ENCODE measurements around the gene COL28A1. TPM values are rescaled to one million over a fixed set of nuclear protein-coding genes. Genes with fewer than 3 reads are reported as not detected.
A peak's percentile ranks its signal among the peaks of the same experiment; 100 is the strongest.

The COL28A1 gene
- total RNA-seq, 1 donor from 2014 or later, result 1.1 TPM

GRCh38 chr7:7331523-7331922 lies 204.2 kb downstream of the COL28A1 start:
- peaks cover 53% of the 10 kb centered on the region for H3K27me3 Mint-ChIP-seq (ENCODE audit: unreplicated experiment)
- no peaks in the 10 kb centered on the region for H3K4me1 Mint-ChIP-seq (ENCODE audit: unreplicated experiment)
- no peaks in the 10 kb centered on the region for H3K9me3 Mint-ChIP-seq (ENCODE audit: unreplicated experiment)
- H3K27ac Mint-ChIP-seq (ENCODE audit: unreplicated experiment), result no peak overlapping the region
- TF ChIP-seq CTCF (IDR thresholded peaks at IDR 0.05), result no peak
- DNase-seq (ENCODE audit: extremely low spot score, unreplicated experiment), result no peak
- no peak overlapping the region for H3K4me3 Mint-ChIP-seq (ENCODE audit: unreplicated experiment)
- no peaks in the 10 kb centered on the region for H3K36me3 Mint-ChIP-seq (ENCODE audit: unreplicated experiment)

- no peak for DNase-seq (ENCODE audit: extremely low spot score, unreplicated experiment)
- TF ChIP-seq CTCF (IDR thresholded peaks at IDR 0.05), result peak; percentile 22
- Mint-ChIP-seq H3K4me1 (ENCODE audit: unreplicated experiment) (no peaks in the 10 kb centered on the region), H3K9me3 (ENCODE audit: unreplicated experiment) (no peaks in the 10 kb centered on the region), H3K36me3 (ENCODE audit: unreplicated experiment) (no peaks in the 10 kb centered on the region), H3K4me3 (ENCODE audit: unreplicated experiment) (no peak overlapping the region), H3K27ac (ENCODE audit: unreplicated experiment) (no peak overlapping the region), H3K27me3 (ENCODE audit: unreplicated experiment) (peaks cover 55% of the 10 kb centered on the region)
These were observed 204.7 kb downstream of the COL28A1 start for GRCh38 chr7:7330997-7331396.

GRCh38 chr7:7329326-7329725 lies 206.3 kb downstream of the COL28A1 start:
- TF ChIP-seq CTCF (IDR thresholded peaks at IDR 0.05), result no peak
- no peak for DNase-seq (ENCODE audit: extremely low spot score, unreplicated experiment)
- H3K27me3 Mint-ChIP-seq (ENCODE audit: unreplicated experiment), result peaks cover 62% of the 10 kb centered on the region
- no peak overlapping the region for H3K27ac Mint-ChIP-seq (ENCODE audit: unreplicated experiment)
- no peaks in the 10 kb centered on the region for H3K4me1 Mint-ChIP-seq (ENCODE audit: unreplicated experiment)
- H3K4me3 Mint-ChIP-seq (ENCODE audit: unreplicated experiment), result no peak overlapping the region
- no peaks in the 10 kb centered on the region for H3K9me3 Mint-ChIP-seq (ENCODE audit: unreplicated experiment)
- H3K36me3 Mint-ChIP-seq (ENCODE audit: unreplicated experiment), result no peaks in the 10 kb centered on the region

GRCh38 chr7:7327423-7327822 lies 208.2 kb downstream of the COL28A1 start:
- H3K9me3 Mint-ChIP-seq (ENCODE audit: unreplicated experiment), result no peaks in the 10 kb centered on the region
- H3K4me1 Mint-ChIP-seq (ENCODE audit: unreplicated experiment), result peaks cover 9% of the 10 kb centered on the region
- no peak for TF ChIP-seq CTCF (IDR thresholded peaks at IDR 0.05)
- no peak for DNase-seq (ENCODE audit: extremely low spot score, unreplicated experiment)
- peaks cover 50% of the 10 kb centered on the region for H3K27me3 Mint-ChIP-seq (ENCODE audit: unreplicated experiment)
- H3K27ac Mint-ChIP-seq (ENCODE audit: unreplicated experiment), result no peak overlapping the region
- H3K36me3 Mint-ChIP-seq (ENCODE audit: unreplicated experiment), result no peaks in the 10 kb centered on the region
- H3K4me3 Mint-ChIP-seq (ENCODE audit: unreplicated experiment), result no peak overlapping the region

- no peak overlapping the region for H3K4me3 Mint-ChIP-seq (ENCODE audit: unreplicated experiment)
- peaks cover 31% of the 10 kb centered on the region for H3K27me3 Mint-ChIP-seq (ENCODE audit: unreplicated experiment)
- peaks cover 22% of the 10 kb centered on the region for H3K4me1 Mint-ChIP-seq (ENCODE audit: unreplicated experiment)
- no peaks in the 10 kb centered on the region for H3K9me3 Mint-ChIP-seq (ENCODE audit: unreplicated experiment)
- no peak for TF ChIP-seq CTCF (IDR thresholded peaks at IDR 0.05)
- no peak overlapping the region for H3K27ac Mint-ChIP-seq (ENCODE audit: unreplicated experiment)
- no peak for DNase-seq (ENCODE audit: extremely low spot score, unreplicated experiment)
- H3K36me3 Mint-ChIP-seq (ENCODE audit: unreplicated experiment), result no peaks in the 10 kb centered on the region
These were observed 211.0 kb downstream of the COL28A1 start for GRCh38 chr7:7324698-7325097.
